Measurements from ENCODE around the gene CPLANE1.

- no peak for TF ChIP-seq POLR2AphosphoS5 (IDR thresholded peaks at IDR 0.05)
- no peak for TF ChIP-seq EP300 (IDR thresholded peaks at IDR 0.05; ENCODE audit: low read depth)
Observed at GRCh38 chr5:37077146-37077545, 172.0 kb downstream of the CPLANE1 start.

Measured in transverse colon (tissue), 3 donors.